Activated T-cell treated with anti-CD3 and anti-CD28 coated beads for 4 hours (primary cell): Measurements from ENCODE around the gene EHD4.

Source experiments
- DNase-seq: peaks from one replicate; pipeline ENCODE4 v3.0.0-alpha.2; 2020

Gene EHD4

DNA sequence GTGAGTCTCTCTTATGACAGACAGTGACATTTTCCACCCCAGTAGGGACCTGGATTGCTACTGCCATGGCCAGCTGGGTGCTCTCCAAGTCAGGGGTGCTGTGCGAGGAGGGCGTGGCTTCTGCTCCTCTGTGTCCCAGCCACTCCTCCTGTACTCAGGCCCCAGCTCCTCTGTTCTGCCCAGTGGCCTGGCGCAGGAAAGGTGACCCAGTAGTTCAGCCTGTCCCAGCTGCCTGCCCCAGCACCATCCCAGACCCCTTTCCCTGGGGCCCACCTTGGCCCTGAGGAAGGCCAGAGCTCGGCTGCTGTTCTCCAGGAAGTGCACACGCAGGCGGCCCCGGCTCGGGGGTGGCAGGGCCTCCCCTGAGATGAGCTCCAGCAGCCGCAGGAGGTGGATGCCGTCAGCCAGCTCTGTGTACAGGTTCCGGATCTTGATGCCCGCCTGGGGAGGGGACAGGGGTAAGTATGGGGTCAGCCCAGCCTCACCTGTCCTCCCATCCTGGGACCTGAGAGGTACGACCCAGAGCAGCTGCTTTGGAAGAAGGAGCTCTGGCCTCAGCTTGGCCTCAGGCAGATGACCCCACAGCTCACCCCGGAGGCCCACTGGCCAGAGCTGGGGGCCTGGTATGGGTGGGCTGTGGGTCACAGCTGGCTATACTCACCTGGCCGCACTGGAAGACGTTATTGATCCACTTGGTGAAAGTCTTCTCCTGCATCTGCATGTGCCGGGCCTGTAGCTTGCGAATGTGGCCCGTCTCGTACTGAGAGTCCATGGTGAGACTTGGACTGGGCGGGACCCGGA, 79.5 kb downstream of the EHD4 start:
- no peak for DNase-seq

DNA sequence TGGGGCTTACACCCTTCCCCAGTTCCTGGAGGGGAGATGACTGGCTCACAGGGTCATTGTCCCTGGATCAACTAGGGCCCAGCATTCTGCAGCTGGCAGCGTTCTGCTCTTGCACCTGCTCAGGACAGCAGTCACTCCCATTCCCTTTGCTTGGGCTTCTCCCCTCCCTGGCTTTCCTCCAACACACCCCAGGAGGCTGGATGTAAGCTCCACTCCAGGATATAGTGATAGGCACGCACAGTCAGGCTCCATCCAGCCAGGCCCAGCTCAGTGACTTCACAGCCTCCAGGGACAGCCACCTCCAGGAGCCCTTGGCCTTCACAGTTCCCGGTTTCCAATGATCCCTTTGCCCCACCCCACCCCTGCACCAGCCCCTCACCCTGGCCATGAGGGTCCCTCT, 80.4 kb downstream of the EHD4 start:
- DNase-seq: no peak

DNA sequence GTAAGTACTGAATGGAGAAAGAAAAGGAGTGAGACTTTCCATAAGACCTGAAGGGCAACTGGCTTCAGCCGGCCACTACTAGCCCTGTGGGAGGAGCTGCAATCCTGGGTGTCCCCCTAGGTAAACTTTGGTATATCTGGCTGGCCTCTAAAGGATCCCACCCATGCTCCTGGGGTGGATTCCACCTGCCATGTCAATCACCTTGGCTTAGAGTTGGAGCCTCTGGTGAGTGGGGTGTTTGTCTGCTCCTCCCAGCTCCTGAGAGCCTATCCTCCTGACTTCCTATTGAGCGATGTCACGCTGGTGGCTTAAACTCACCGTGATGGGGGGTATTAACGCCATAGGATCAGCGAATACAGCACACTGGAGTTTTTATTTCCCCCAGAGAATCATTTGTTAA, 81.1 kb downstream of the EHD4 start:
- no peak for DNase-seq

DNA sequence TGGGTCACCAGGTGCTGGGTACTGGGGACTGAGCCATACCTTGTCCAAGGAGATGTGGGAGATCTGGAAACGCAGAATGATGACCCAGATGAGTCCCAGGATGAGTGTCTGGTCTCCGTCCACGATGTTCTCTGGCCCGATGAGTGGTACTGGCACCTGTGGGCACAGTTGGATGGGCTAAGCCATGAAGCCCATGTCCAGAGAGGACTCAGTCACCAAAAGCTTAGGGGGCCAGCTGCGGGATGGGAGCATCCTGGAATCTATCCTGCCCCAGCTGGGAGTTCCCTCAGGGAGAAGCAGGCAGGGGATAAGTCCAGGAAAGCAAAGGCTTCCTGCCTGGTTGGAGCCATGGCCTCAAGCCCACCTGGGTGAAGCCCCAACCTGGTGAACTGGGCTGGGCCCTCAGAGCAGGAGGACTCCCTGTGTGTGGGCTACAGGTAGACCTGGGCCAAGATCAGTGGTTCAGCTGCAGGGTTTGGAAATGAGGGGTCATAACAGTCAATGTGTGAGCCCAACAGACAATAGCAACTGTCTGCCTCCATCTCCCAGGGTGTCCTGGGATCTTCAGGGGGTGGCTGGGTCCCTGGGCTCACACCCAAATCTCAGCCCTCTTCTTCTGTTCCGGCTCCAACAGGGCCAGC, 82.2 kb downstream of the EHD4 start:
- DNase-seq: no peak

DNA sequence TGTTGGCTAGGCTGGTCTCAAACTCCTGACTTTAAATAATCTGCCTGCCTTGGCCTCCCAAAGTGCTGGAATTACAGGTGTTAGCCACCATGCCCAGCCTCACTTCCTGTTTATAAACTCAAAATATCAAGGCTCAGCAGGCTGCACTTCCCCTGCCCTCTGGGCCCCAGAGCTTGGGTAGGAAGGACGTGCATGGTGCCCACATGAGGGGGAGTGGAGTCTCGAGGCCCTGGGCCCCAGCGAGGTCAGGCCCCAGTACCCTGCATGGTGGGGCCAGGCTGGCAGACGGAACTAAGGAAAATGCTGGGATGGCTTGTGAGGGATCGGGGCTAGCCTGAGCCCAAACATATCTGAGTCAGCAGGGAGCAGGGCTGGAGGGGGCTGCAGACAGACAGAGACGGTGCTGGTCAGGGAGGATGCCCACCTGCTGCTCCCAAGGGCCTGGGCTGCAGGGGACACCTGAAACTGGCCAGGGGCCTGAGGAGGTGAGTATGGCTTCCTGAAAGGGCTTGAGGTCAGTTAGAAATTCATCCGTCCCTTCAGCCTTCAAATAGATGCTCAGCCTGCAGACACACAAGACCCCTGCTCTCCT, 83.6 kb downstream of the EHD4 start:
- DNase-seq: no peak

DNA sequence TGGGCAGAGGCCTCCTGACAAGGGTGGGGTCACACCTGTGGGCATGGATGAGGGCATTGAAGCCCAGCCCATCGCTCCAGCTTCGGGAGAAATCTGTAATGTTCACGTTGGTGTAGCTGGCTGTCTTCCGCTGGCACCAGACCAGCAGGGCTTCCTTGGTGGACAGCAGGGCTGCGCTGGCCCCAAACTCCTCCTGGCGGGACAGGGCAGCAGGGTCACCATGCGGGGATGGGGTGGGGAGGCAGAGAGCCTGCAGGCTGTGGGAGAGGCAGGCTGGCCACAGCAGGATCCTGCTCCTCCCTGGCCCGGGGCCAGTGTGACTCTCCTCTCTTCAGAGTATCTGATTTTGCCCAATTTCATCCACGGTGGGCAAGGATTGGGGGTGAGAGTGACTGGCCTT, 84.5 kb downstream of the EHD4 start:
- DNase-seq: no peak

DNA sequence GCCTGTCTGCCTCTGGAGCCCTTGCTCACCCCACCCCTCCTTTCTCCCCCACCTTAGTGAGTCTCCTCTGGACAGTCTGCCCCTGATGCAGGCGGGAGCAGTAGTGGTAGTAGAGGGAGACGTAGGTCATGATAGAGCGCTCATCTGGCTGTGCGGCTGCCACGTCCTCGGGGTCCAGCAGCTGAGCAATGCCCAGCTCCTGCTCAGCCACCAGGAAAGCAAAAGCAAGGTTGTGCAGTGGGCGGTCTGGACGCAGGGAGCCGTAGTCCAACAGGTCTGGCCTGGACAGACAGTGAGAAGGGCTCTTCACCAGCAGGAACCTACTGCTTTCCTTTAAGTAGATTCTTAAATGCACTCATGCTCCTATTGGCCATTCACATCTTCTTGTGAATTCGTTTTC, 85.2 kb downstream of the EHD4 start:
- no peak for DNase-seq

DNA sequence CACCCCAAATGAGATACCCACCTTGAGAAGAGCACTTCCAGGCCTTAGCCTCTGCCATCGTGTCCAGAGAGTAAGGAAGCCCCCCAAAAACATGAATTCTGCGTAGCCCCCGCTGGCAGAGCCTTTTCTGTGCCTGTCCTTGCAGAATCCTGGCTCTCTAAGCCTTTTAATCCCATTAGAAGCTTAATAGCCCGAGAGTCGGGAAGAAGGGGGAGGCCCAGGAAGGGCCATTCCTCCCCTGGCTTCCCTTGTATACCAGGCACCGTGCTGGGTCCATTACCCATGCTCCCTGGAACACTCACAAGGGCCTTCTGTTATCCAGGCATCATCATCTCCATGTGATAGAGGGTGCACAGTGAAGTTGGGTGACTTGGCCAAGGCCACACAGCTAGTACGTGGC, 85.6 kb downstream of the EHD4 start:
- no peak for DNase-seq

DNA sequence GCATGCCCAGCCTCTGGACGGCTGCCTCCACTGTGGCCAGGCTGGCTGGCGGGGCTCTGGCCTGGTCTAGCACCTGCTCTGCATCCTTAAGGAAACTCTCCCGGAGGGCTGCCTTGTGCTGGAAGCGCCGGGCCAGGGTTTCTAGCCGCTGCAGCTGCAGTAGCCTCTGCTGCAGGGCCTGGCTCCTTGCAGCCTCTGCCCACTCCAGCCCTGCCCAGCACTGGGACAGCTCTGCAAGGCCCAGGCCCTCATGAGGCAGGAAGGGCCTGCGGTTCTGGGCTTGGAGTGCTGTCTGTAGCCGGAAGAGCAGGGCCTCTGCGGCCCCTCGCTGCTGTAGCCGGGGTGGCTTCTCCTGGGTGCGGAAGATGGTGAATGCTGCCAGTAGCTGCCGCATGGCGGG, 86.5 kb downstream of the EHD4 start:
- no peak for DNase-seq

DNA sequence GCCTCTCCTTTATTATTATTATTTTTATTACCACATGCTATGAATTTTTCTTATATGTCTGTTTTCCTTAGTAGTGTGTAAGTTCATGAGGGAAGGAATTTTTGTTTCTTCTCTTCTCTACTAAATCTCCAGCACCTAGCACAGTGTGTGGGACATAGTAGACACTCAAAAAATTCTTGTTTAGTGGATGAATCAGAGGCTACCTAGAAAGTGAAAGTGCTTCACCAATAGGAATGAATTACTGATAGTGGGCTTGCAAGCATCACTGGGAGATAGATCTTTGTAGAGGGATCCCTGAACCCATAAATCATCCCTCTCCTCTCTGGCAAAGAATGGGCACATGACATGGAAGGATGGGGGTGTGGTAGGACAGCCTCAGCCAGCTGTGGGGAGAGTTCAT, 87.0 kb downstream of the EHD4 start:
- DNase-seq: no peak

DNA sequence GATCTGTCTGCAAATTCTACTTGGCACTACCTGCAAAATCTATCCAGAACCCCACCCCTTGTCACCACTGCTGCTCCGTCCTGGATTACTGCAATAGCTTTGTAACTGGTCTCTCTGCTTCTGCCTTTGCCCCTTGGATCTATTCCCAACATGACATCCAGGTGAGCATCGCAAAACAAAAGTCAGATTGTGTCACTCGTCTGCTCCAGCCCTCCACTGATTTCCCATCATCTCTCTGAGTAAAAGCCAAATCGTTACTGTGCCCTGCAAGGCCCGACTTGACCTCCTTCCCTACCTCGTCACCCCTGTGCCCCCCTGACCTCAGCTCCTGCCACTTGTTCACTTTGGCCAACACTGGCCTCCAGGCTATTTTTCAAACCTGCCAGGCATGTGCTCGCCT, 87.9 kb downstream of the EHD4 start:
- DNase-seq: no peak

DNA sequence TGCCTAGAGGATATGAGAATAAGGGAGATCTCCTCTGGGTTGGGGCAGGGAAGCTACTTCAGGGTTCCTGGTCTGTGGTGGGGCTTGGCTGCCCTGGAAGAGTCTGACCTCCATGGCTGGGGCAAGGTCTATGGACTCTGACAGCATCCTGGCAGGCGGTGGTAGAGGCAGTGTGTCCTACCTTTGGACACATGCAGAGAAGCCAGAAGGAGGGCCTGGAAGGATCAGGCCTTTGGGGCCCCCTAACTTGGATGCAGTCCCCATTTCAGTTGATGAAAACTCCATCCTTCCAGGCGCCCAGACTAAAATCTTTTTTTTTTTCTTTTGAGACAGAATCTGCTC, 88.9 kb downstream of the EHD4 start:
- no peak for DNase-seq

DNA sequence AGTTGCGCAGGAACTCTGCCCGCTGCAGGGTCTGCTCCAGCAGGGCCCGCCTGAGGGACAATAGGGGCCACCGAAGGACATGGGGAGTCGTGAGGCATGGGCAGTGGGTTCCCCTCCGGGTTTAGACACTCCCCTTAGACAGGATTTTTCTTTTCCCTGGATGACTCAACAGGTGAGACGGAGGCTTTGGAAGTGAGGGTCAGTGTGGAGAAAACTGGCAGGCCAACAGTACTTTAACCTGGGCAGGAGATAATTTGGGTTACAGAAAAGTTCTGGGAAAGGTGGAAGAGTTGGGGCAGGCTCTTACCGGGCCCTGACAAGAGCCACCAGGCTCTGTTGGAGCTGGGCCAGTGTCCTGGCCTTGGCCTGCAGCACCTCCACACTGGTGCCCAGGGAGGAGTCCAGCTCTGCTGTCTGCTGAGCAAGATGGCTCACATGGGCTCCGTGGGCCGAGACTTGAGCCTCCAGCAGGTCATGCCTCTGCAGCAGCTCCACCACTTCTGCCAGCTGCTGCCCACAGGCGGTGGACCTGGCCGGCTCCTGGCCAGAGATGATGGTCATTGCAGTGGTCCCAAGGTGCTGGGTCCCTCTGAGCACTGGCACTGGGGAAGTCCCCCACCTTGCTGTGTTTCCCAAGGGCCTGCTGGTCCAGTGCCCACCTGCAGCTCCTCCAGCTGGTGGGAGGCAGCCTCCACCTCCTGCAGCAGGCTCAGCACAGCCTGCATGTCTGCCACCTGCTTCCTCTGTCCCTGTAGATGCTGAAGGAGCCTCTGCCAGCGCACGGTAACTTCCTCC, 89.5 kb downstream of the EHD4 start:
- DNase-seq: no peak

DNA sequence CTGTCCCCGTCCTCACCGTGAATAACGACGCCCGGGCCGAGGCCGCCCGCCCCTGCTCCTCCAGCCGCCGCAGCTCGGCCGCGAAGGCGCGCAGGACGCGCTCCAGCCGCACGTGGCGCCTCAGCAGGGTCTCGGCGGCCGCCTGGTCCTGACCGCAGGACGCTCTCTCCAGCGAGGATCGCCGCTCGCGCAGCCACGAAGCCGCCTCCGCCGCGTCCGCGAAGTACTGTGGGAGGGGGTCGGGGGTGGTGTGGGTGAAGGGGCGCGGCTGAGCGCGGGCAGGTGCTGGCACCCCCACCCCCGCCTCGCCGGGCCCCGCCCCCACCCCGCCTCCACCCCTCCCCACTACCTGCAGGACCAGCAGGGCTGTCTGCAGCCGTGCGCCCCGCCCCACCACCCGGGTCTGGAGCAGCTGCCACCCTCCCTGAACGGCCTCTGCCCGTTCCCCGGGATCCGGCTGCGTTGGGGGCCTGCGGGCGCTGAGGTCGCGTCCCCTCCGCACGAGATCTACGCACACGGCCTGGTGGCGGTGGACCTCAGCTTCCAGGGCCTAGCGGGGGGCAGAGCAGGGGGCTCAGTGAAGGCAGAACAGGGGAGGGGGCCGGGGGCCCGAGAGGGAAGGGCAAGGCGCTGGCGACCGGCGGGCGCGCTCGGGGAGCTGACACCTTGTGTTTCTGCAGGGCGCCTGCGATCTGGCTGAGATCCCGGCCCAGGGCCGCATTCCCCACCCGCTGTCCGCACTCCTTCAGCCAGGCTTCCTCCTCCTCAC, 90.3 kb downstream of the EHD4 start:
- no peak for DNase-seq

DNA sequence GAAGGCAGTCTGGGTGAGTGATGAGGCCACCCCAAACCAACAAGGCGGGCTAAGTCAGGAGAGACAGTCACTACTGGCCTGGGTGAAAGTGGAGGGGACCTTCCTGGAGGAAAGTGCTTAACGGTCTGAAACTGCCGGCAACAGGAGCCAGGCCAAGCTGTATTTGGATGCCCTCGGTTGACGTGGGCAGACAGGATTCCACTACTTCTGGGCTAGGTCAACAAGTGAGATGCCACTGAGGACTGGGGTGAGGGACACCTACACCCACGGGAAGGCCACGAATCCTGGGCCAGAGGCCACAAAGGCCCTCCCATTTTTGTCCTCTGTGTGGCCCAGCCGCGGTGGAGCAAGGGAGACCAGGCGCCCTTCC, 90.8 kb downstream of the EHD4 start:
- no peak for DNase-seq

DNA sequence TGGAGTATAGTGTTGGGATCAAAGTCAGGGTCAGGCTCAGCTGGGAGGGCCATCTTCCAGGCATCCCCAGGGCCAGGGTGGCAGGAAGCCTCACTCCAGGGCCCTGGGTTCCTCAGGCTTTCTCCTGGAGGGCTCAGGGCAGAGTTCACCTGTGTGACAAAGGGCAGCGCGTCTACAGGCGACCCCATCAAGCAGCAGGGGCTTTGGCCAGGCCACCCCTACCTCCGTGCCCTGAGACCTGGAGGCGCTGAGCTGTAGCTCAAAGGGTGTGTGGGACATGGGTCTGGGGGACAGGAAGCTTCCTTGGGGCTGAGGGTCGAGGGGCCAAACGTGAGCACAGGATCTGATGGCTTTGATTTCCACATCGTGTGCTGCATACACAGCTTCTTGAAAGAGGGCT, 91.3 kb downstream of the EHD4 start:
- DNase-seq: no peak

DNA sequence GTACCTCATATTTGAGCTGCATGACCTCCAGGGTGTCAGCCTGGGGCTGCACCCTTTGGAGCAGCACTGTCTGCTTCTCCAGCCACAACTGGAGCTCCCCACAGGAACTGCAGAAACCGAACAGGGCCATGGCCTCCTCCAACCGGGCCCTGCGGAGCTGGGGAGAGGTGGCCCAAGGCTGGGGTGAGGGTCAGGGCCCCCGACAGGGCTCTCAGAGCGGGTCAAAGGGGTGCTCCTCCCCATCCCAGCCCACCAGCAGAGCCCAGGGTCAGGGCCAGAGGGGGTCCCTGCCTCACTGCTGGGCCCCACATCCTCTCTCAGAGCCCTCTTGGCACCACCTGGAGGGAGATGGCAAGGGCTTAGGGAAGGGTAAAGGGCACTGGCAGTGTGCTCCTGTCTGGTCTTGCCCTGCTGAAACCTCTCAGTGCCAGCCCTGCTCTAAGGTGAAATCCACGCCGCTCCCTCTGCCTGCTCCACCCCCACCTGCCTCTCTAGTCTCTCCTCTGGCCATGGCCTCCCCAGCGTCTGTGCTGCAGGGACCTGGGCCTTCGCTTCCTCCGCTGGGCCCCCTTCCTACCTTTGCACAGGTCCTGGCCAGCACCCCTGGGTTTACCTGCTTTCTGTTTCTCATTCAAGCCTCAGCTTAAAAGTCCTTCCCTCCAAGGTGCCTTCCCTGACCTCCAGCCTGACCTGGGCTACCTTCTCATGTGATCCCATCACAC, 92.0 kb downstream of the EHD4 start:
- no peak for DNase-seq

DNA sequence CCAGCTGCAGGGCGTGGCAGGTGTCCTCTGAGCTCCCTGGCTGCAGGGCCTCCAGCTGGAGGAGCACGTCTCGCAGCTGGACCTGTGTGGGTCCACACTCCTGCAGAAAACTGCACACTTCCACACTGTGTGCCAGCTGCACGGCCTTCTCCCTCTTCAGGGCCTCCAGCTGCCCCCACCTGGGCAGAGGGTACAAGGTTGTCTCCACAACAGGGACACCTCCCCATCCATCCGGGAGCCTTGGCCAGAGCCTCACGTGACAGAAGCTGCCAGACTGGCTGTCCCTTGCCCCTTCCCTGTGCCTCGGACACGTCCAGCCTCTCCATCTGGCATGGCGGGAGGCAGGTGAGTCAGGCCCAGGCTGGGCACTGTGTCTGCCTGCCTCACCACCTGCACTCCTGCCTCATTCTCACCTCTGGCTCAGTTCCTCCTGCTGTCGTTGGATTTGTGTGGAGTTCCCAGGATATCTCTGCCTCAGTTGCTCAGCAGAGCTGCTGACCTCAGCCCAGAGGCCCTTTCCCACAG, 93.0 kb downstream of the EHD4 start:
- no peak for DNase-seq

DNA sequence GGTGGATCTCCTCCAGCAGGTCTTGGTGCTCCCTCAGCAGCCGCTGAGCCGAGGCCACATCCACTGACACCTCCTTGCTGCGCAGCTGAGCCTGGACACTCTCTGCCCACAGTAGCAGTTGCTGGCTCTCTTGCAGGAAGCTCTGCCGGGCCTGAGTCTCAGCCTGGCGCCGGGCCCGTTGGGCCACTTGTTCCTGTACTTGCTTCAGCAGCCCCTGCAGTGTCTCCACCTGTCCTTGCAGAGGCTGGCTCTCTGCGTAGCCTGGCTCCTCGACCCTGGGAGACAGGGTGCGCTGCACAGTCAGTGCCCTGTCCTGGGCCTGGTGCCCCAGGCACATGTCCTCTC, 94.0 kb downstream of the EHD4 start:
- DNase-seq: no peak

DNA sequence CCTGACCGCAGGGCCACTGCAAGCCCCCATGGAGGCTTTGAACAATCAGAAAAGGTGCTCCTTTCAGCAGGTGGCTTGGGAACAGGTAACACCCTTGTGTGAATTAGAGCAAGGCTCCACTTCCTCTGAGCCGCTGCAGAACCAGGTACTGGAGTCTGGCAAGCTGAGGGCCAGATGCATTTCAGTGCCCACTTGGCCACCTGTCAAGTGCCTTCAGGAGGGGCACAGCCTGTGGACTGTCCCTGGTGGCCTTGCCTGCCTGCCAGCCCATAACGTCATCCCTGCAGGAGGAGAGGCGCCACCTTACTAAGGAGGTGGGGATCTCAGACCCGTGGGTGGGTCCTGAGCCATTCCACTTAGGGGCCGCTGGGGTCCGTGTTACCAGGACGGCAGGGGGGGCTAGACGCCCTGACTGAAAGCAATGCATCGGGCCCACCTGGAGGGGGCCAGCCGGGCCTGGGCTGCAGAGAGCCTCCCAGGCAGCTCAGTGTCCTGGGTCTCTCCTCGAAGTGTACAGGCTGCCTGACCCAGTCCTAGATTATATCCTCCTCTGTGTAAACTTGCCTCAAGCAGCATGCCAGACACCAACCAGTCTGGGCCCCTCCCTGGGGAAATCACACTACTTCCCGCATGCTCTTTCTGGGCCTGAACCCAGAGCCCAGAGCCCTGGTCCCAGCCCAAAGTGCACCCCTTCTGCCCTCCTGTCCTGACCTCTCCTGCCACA, 94.6 kb downstream of the EHD4 start:
- DNase-seq: no peak

DNA sequence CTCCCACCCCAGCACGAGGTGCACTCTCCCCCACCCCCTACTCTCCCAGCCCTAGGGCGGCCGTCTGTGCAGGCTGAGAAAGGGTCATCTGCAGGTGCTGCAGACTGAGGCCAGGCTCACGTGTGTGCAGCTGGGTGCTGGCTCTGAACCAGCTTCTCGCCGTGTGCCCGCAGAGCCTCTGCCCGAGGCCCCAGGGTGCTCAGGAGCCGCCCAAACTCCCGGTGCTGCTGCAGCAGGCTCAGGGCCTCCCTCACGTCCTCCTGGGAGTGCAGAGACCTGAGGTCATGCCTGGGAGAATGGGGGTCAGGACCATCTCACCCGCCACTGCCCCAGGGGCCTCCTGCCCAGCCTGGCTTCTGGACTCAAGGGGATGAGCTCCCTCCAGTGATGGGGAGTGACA, 95.7 kb downstream of the EHD4 start:
- no peak for DNase-seq

DNA sequence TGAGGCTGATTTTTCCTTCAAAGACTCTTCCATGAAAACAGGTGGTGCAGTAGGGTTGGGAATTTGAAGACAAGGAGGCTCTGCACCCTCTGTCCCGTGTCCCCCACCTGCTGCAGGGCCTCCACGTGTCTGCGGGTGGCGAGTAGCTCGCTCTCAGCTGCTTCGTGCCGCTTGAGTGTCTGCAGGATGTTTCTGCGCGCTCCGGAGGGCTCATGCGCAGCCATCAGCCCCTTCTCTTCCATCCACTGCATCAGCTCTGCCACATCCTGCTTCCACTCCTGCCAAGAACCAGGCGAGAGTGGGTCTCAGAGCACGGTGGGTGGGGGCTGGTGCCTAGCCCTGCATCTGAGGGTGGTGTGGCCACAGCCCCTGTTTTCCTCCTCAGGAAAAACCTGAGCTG, 96.3 kb downstream of the EHD4 start:
- DNase-seq: no peak
